K562 (cell line): ENCODE results near the gene STEAP1B. TPM values are rescaled to one million over a fixed set of nuclear protein-coding genes. Genes with fewer than 3 reads are reported as not detected.

ENCODE experiments used
- ATAC-seq: fragments of 200-7000 bp; cut with Tn5 transposase; 3 replicates; pipeline ENCODE4 v1.9.1; 2020; ENCODE audit warnings: moderate library complexity
- BruUV-seq: library from RNA; stranded (reverse); fragments of 400-500 nt; replicated peaks from 2 replicates; lab custom pipeline; 2021; lab: Mats Ljungman, UMichigan
- CTCF ChIA-PET: fragments of 300-600 bp; formaldehyde crosslinking; extraction: SDS; loops from one replicate; lab custom pipeline; 2021; ENCODE audit warnings: low intra/inter-chr PET ratio; lab: Yijun Ruan, JAX
- POLR2A ChIA-PET: fragments of 300-600, 350-650 bp; sonication (Branson Sonifier 250); formaldehyde crosslinking; extraction: SDS; loops from one replicate; lab custom pipeline; 2021; ENCODE audit warnings: antibody characterized with exemption, inconsistent platforms; lab: Yijun Ruan, JAX
- DNase-seq, 4 experiments: peaks; one replicate each; pipeline versions ENCODE4 v3.0.0 to v3.0.0-alpha.2; 2011 to 2018; ENCODE audit warnings: low spot score in 3 of 4, mixed read lengths in 3 of 4; ENCODE audit errors: extremely low read depth in 1 of 4
- FAIRE-seq: peaks from 2 replicates; lab custom pipeline; 2011; peaks lifted over from hg19 to GRCh38; lab: Jason Lieb, UNC
- H2AFZ ChIP-seq: 2 replicates; pipeline ENCODE4 v1.6.0; 2011; ENCODE audit warnings: low read depth, low read length, control low read depth, inconsistent platforms
- H3K27ac ChIP-seq: fragments of 200-600 bp; 3 replicates; pipeline ENCODE4 v1.8.0; 2011; ENCODE audit warnings: low read depth, mild to moderate bottlenecking, control low read depth, inconsistent platforms, low read length, moderate library complexity, mixed read lengths; ENCODE audit errors: extremely low read depth
- H3K27me3 ChIP-seq, 2 experiments: fragments of 300-600 bp in 1 of 2; 2 replicates in 1 of 2; 3 replicates in 1 of 2; pipeline versions ENCODE4 v1.6.0 to v1.8.0; 2011; ENCODE audit warnings: inconsistent platforms in 2 of 2, low read length in 2 of 2, mild to moderate bottlenecking in 1 of 2, mixed read lengths in 1 of 2, moderate library complexity in 1 of 2; ENCODE audit not compliant: control insufficient read depth in 2 of 2, insufficient read depth in 2 of 2
- H3K36me3 ChIP-seq: fragments of 300-600 bp; 3 replicates; pipeline ENCODE4 v1.8.0; 2011; ENCODE audit warnings: mild to moderate bottlenecking, low read length, inconsistent platforms; ENCODE audit not compliant: control insufficient read depth, insufficient read depth
- H3K4me1 ChIP-seq, 2 experiments: fragments of 200-600 bp in 1 of 2; replicated peaks in 1 of 2; 2 replicates in 1 of 2; 3 replicates in 1 of 2; pipeline versions ENCODE4 v1.5.1 to v1.8.0; 2011; ENCODE audit warnings: inconsistent platforms in 2 of 2, low read length in 2 of 2, mild to moderate bottlenecking in 1 of 2, mixed read lengths in 1 of 2, moderate library complexity in 1 of 2; ENCODE audit not compliant: control insufficient read depth in 2 of 2, insufficient read depth in 2 of 2
- H3K4me2 ChIP-seq: 2 replicates; pipeline ENCODE4 v1.6.1; 2011; ENCODE audit warnings: low read length, control low read depth, inconsistent platforms, mixed read lengths; ENCODE audit not compliant: insufficient read depth
- H3K4me3 ChIP-seq: fragments of 200-600 bp; sonication (generic), shearing (Covaris generic); 2 replicates; pipeline ENCODE4 v1.5.1; 2016; ENCODE audit warnings: control low read depth, inconsistent platforms
- H3K79me2 ChIP-seq: fragments of 200-600 bp; 3 replicates; pipeline ENCODE4 v1.8.0; 2011; ENCODE audit warnings: low read length, inconsistent platforms; ENCODE audit not compliant: control insufficient read depth, insufficient read depth
- H3K9ac ChIP-seq, 2 experiments: 2 replicates each; pipeline versions ENCODE4 v1.6.0 to v1.6.1; 2011; ENCODE audit warnings: low read depth in 2 of 2, low read length in 2 of 2, control low read depth in 1 of 2, inconsistent platforms in 1 of 2, mild to moderate bottlenecking in 1 of 2, mixed read lengths in 1 of 2; ENCODE audit not compliant: insufficient read depth in 1 of 2
- H3K9me1 ChIP-seq: one replicate; pipeline ENCODE4 v1.6.0; 2011; ENCODE audit warnings: inconsistent platforms, mild to moderate bottlenecking, low read length, moderate library complexity; ENCODE audit not compliant: control insufficient read depth, insufficient read depth
- H3K9me3 ChIP-seq: replicated peaks from 2 replicates; pipeline ENCODE4 v1.5.1; 2011; ENCODE audit warnings: low read depth, low read length, inconsistent platforms; ENCODE audit not compliant: control insufficient read depth, insufficient read depth
- H4K20me1 ChIP-seq: replicated peaks from 2 replicates; pipeline ENCODE4 v1.6.1; 2011; ENCODE audit warnings: low read length, inconsistent platforms, mixed read lengths; ENCODE audit not compliant: control insufficient read depth, insufficient read depth
- LCOR ChIP-seq: sonication (generic); formaldehyde crosslinking; IDR thresholded peaks from 2 replicates; pipeline ENCODE4 v1.8.0; 2022; ENCODE audit warnings: mild to moderate bottlenecking, missing genetic modification reagents
- MAFF ChIP-seq: IDR thresholded peaks from 2 replicates; pipeline ENCODE4 v1.6.1; 2012; ENCODE audit warnings: low read length, improper control_type of control experiment
- PPARD ChIP-seq: fragments of 250-450 bp; sonication (Bioruptor Pico); IDR thresholded peaks from 2 replicates; pipeline ENCODE4 v1.8.0; 2022; ENCODE audit warnings: inconsistent platforms, mild to moderate bottlenecking, moderate library complexity
- PRMT5 ChIP-seq: sonication (generic); formaldehyde crosslinking; IDR thresholded peaks from 2 replicates; pipeline ENCODE4 v1.5.0; 2020; ENCODE audit warnings: missing genetic modification reagents
- PURB ChIP-seq: sonication (generic); formaldehyde crosslinking; IDR thresholded peaks from 2 replicates; pipeline ENCODE4 v1.9.0; 2021; ENCODE audit warnings: low read depth, mild to moderate bottlenecking, missing genetic modification reagents
- RBFOX2 ChIP-seq: fragments of 200-400 bp; formaldehyde crosslinking; IDR thresholded peaks from 2 replicates; pipeline ENCODE4 v1.6.1; 2017; ENCODE audit warnings: low read depth, mild to moderate bottlenecking, low read length, moderate library complexity
- ZBTB2 ChIP-seq: fragments of 450-650 bp; IDR thresholded peaks from 2 replicates; pipeline ENCODE4 v1.6.1; 2016; ENCODE audit warnings: antibody characterized with exemption
- ZBTB26 ChIP-seq: fragments of 450-650 bp; formaldehyde crosslinking; IDR thresholded peaks from 2 replicates; pipeline ENCODE4 v1.4.0; 2022; ENCODE audit warnings: missing genetic modification characterization
- ZNF143 ChIP-seq: sonication (generic); formaldehyde crosslinking; IDR thresholded peaks from 2 replicates; pipeline ENCODE4 v1.9.0; 2022; ENCODE audit warnings: mild to moderate bottlenecking, missing genetic modification reagents
- ZNF311 ChIP-seq: fragments of 250-450 bp; sonication (Bioruptor Pico); IDR thresholded peaks from 2 replicates; pipeline ENCODE4 v1.4.0; 2020; ENCODE audit warnings: mild to moderate bottlenecking, moderate library complexity
- ZNF324 ChIP-seq: fragments of 250-450 bp; sonication (Bioruptor Pico); IDR thresholded peaks from 2 replicates; pipeline ENCODE4 v1.4.0; 2020; ENCODE audit warnings: mild to moderate bottlenecking
- ZNF354B ChIP-seq: fragments of 250-450 bp; sonication (Bioruptor Pico); IDR thresholded peaks from 2 replicates; pipeline ENCODE4 v1.4.0; 2020
- WGBS: fragments of 100-300 bp; shearing (Covaris generic); methylation state at CpG from one replicate; pipeline ENCODE4 v1.1.6; 2016; ENCODE audit warnings: low coverage, mixed read lengths; ENCODE audit not compliant: insufficient coverage; ENCODE audit errors: missing lambda C conversion rate; 5-methylcytosine and 5-hydroxymethylcytosine counted together
- in situ Hi-C: fragments of 300-500 bp; cut with MboI; formaldehyde crosslinking; loops from 4 replicates; pipeline ENCODE4 v1.15.0; 2018; ENCODE audit warnings: inconsistent platforms, mixed read lengths
- intact Hi-C: fragments of 100-400 bp; cut with micrococcal nuclease; formaldehyde crosslinking; loops from 2 replicates; pipeline ENCODE4 v1.14.2; 2022
- polyA plus RNA-seq, 8 experiments: library from polyadenylated mRNA; depleted of rRNA in 4 of 8; stranded (reverse) in 5 of 8; unstranded in 3 of 8; fragments of >200 nt; fragmentation: Nextera tagmentation in 2 of 8; fragmentation: Illumina TruSeq in 1 of 8; extraction: Ambion mirVana in 2 of 8; extraction: Trizol in 1 of 8; gene quantifications; 2 replicates each; pipeline versions ENCODE4 v1.2.1 to v1.2.3, GENCODE V29; 2011 to 2014; ENCODE audit warnings: inconsistent platforms in 1 of 8, missing spikeins in 1 of 8
- total RNA-seq, 7 experiments: library from RNA; depleted of rRNA in 6 of 7; stranded (reverse); fragments of >200 nt in 6 of 7; fragmentation: Illumina TruSeq in 2 of 7; extraction: Trizol in 2 of 7; gene quantifications; 2 replicates each; pipeline versions ENCODE4 v1.2.1 to v1.2.3, GENCODE V29; 2011 to 2021; ENCODE audit warnings: low replicate concordance in 1 of 7

STEAP1B gene
- total and polyA plus RNA-seq, 9 of the 15 experiments (the other 6 are each of a cell fraction or from before 2014, with no cell fraction given) = 20.0 to 38.5 (median 30.6) TPM

GRCh38 chr7:22378199-22378980 lies 121.6 kb downstream of the STEAP1B start:
- no TSS peak for BruUV-seq
- no peak overlapping the region for H3K27ac ChIP-seq
- intact Hi-C loops = no loop called here
- ATAC-seq = no peak
- no peak overlapping the region for H3K9ac ChIP-seq
- no peak overlapping the region for H3K4me2 ChIP-seq
- peaks cover 0 to 13% of the 10 kb centered on the region in 2 experiments; a peak in 3 of 5 replicates for H3K4me1 ChIP-seq
- WGBS = 54% methylated on average over 7 of the region's 7 CpGs
- no peaks in the 10 kb centered on the region for H3K9me1 ChIP-seq
- in situ Hi-C loops = no loop called here
- H3K27me3 ChIP-seq = no peaks in the 10 kb centered on the region
- no peaks in the 10 kb centered on the region for H3K36me3 ChIP-seq
- DNase-seq = no peak
- no peaks in the 10 kb centered on the region for H3K79me2 ChIP-seq
- ChIA-PET CTCF (interaction anchor here (0.6 kb wide), 1 partner anchor 121 kb away, joined by 3 read pairs; the partner anchor contains the start of gene STEAP1B), POLR2A (interaction anchor here (1.1 kb wide), 1 partner anchor 13 kb away, joined by 3 read pairs; no protein-coding TSS in a partner anchor)
- no peak for FAIRE-seq
- no peak overlapping the region for H2AFZ ChIP-seq
- H4K20me1 ChIP-seq = no peaks in the 10 kb centered on the region
- TF ChIP-seq MAFF = no peak
- H3K4me3 ChIP-seq = no peak overlapping the region
- H3K9me3 ChIP-seq = no peaks in the 10 kb centered on the region

GRCh38 chr7:22377703-22378102 lies 122.3 kb downstream of the STEAP1B start:
- no TSS peak for BruUV-seq
- POLR2A ChIA-PET = no interaction called here
- H3K9me1 ChIP-seq = no peaks in the 10 kb centered on the region
- 36% methylated on average over 2 of the region's 2 CpGs for WGBS
- H3K4me3 ChIP-seq = no peak overlapping the region
- no peaks in the 10 kb centered on the region for H3K9me3 ChIP-seq
- H3K27ac ChIP-seq = no peak overlapping the region
- H3K79me2 ChIP-seq = no peaks in the 10 kb centered on the region
- no peaks in the 10 kb centered on the region for H3K36me3 ChIP-seq
- no peak overlapping the region for H2AFZ ChIP-seq
- H3K4me2 ChIP-seq = no peak overlapping the region
- H3K9ac ChIP-seq = no peak overlapping the region
- no peaks in the 10 kb centered on the region for H4K20me1 ChIP-seq
- FAIRE-seq (no peak), DNase-seq (no peak), ATAC-seq (no peak)
- no peaks in the 10 kb centered on the region for H3K27me3 ChIP-seq
- H3K4me1 ChIP-seq = peaks cover 0 to 19% of the 10 kb centered on the region in 2 experiments; a peak in 4 of 5 replicates
- in situ Hi-C loops = no loop called here
- CTCF ChIA-PET = no interaction called here
- intact Hi-C loops = no loop called here
- no peak for TF ChIP-seq PURB (CRISPR knock-in tag)
- no peak for TF ChIP-seq ZNF311 (CRISPR knock-in tag)
- TF ChIP-seq ZBTB26 (CRISPR knock-in tag) = no peak
- no peak for TF ChIP-seq ZBTB2
- no peak for TF ChIP-seq RBFOX2
- TF ChIP-seq PRMT5 (CRISPR knock-in tag) = no peak
- no peak for TF ChIP-seq PPARD (CRISPR knock-in tag)
- no peak for TF ChIP-seq ZNF324 (CRISPR knock-in tag)
- no peak for TF ChIP-seq ZNF354B (CRISPR knock-in tag)
- TF ChIP-seq ZNF143 (CRISPR knock-in tag) = no peak
- TF ChIP-seq LCOR (CRISPR knock-in tag) = no peak
